HG03469 (cell line): ENCODE results near the gene MID1IP1.

Source experiments
- ATAC-seq: cut with Tn5 transposase; IDR thresholded peaks from one replicate; pipeline ENCODE4 v1.9.1; 2021; ENCODE audit warnings: mild to moderate bottlenecking, moderate library complexity, moderate number of reproducible peaks; ENCODE audit not compliant: unreplicated experiment

The MID1IP1 gene

GRCh38 chrX:38811515-38812243, 10.4 kb downstream of the MID1IP1 start:
- no peak for ATAC-seq

DNA sequence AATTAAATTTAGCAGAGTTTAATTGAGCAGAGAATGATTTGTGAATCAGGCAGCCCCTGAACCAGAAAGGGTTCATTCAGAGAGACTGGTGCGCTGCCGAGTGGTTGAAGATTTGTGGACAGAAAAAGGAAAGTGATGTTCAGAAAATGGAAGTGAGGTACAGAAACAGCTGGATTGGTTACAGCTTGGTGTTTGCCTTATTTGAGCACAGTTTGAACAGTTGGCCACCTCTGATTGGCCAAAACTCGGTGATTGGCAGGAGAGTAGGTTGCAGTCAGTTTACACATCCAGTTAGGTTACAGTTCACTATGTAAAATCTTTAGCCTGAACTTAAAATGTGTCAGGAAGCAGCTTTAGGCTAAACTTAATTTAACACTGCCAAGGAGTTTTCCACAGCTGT, 14.9 kb downstream of the MID1IP1 start:
- no peak for ATAC-seq

GRCh38 chrX:38817004-38817703, 15.9 kb downstream of the MID1IP1 start:
- ATAC-seq, result no peak

GRCh38 chrX:38819163-38819562, 17.9 kb downstream of the MID1IP1 start:
- ATAC-seq, result no peak

- ATAC-seq, result no peak
Measured at GRCh38 chrX:38819709-38820108, 18.4 kb downstream of the MID1IP1 start.

DNA sequence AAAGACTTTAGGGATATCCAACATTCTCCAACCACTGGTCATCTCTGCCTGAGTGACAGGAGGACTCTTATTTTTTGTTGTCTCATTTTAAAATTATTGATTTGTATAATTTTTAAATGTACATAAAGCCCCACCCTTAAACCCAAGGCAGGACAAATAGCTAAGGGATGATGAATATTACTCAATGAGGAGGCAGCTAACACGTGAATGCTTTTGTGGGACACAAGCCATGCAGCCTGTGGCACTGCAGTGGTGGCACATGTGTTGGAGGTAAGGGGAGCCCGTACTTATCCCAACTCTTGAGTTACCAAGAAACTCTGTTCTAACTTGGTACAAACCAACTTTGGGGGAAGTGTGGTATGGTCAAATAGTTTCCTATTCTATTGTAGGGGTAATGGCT, 19.5 kb downstream of the MID1IP1 start:
- no peak for ATAC-seq

DNA sequence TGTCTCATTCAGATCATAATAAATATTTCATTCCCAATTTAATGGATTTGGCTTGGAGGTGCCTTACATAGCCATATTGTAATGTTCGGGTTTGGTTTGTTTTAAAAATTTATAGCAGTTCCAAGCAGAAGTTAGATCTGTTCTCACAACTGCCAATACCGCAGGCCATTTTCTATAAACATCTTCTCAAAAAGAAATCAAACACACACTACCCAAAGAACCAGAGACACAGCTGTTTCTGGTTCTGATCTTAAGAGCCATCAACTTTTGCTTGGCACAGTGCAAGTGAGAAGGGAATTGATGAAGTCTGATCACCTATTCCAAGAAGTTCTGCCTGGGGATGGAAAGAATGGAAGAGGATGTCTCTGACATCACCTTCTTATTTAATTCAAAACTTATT, 22.9 kb downstream of the MID1IP1 start:
- ATAC-seq, result no peak

- no peak for ATAC-seq
Measured at GRCh38 chrX:38831949-38832348, 30.7 kb downstream of the MID1IP1 start.

- ATAC-seq, result no peak
Measured at GRCh38 chrX:38837389-38837788, 36.1 kb downstream of the MID1IP1 start.

DNA sequence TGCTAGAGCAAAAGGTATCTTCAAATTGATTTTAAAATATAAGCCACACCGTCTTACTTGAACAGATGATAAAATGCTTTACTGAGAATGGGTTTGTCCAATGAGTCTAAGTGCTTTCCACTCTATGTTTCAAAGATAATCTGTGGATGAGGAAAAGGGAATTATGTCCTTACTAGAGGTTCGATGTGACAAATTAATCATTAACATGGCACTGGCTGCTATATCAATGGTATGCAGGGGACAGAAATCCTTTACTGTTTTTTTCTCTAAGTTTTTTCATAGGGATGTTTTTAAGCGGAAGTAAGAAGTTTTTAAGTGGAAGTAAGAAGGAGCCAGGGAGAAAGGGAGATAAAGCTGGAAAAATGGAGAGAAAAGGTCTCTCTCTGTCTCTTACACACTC, 38.0 kb downstream of the MID1IP1 start:
- no peak for ATAC-seq

DNA sequence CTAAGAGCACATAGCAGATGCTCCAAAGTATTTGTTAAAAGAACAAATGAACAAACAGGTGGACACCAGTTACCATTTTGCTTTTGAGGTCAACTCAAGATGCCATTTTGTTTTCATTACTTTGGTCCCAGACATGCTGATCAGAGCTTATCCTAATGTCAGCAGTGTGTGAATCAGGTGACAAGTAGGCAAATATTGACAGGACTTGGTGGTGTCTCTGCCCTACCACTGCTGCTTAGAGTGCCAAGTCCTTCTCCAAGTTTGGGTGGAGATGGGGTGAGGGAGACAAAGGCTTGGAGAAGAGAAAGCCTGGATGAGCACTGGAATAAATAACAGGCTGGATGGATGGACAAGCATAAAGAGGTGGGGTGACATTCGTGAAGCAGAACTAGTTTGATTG, 38.7 kb downstream of the MID1IP1 start:
- no peak for ATAC-seq

DNA sequence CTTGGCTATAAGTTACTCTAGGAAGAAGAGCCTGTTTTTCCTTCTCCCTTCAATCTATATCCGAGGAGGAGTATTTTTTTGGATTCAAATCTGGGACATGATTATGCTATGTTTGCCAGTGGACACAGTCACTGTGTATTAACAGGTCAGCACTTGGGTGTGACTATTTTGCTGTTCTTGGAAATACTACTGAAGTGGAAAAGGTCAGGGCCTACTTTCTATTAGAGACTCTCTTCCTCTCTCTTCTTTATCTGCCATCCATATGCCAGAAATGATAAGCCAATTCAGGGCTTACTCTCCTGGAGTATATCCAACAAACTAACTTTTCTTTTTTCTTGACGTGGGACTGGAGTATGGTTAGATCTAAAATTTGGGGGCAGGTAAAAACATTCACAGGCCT, 40.5 kb downstream of the MID1IP1 start:
- no peak for ATAC-seq

DNA sequence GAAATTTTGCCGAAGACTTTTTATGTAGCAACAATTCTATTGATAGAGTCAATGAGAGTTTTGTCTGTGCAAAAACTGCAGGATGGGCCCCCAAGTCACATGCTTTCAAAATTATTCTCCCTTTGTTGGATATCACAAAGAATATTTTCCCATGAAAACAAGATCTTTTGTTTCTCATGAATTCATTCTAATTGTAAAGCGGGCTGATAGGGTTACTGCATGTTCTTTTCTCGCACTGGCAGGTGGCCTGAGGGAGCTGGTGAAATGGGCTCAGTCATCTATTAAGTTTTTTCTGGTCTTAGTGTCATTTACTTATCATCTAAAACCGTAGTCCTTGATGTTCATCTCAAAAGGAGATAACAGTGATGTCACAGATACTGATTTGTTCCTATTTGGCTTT, 44.2 kb downstream of the MID1IP1 start:
- ATAC-seq, result no peak

DNA sequence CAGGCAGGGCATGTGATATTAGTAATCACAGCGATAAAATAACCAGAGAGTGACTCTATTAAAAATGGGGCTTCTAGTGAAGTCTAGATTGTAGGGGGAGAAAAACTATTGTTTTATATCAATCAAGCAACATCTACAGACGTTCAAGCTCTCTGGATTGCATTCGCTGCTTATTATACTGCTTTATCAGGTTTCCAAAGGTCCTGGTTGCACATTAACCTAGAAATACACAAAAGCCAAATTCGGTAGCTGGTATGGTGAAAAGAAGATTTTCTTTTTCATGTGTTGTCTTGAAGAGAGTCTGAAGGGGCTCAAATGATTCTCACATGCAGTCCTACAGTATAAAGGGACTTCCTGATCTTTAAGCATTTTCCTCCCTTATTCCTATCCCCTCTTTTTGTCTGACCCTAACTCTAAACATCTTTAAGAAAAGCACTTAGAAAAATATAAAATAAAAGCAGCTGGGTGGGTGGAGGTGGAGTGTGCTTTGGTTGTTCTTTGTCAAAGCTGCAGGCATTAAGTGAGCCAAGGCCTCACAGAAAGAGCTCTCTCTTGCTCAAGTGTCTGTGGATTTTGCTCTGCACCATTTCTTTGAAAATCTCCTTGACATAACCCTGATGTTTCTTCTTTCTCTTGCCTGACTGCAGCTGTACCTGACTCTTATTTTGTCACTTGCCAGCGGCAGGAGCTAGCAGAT, 46.1 kb downstream of the MID1IP1 start:
- no peak for ATAC-seq

DNA sequence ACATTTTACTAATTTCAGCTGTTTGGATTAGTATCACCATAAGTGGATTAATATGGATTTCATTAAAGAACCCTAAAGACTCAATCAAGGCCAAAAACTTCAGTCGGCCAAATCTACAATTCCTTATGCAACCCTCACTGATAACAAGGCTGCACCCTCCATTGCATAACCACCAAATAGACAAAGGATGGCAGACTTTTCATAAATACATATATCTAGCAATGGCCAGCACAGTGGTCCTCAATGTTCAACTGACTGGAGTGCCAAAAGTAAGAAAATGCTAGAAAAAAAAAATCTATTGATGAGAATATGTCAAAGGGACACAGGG, 46.6 kb downstream of the MID1IP1 start:
- no peak for ATAC-seq

- ATAC-seq, result no peak
Measured at GRCh38 chrX:38848671-38849455, 47.6 kb downstream of the MID1IP1 start.

- ATAC-seq, result no peak
Measured at GRCh38 chrX:38850807-38851544, 49.7 kb downstream of the MID1IP1 start.

- ATAC-seq, result no peak
Measured at GRCh38 chrX:38854305-38854704, 53.0 kb downstream of the MID1IP1 start.
